D721Med (cell line): ENCODE results near the gene CKLF.

ENCODE experiments used
- DNase-seq: peaks from one replicate; pipeline ENCODE4 v3.0.0; 2011; ENCODE audit warnings: low spot score; ENCODE audit not compliant: insufficient read length
- FAIRE-seq: peaks from 2 replicates; lab custom pipeline; 2011; peaks lifted over from hg19 to GRCh38; lab: Jason Lieb, UNC
- TF ChIP-seq, protein P1 (sequence below): IDR thresholded peaks from 2 replicates; pipeline ENCODE4 v1.5.1; 2012; ENCODE audit warnings: mild to moderate bottlenecking, control low read depth; ENCODE audit not compliant: insufficient read depth; ENCODE audit errors: missing control alignments

Gene CKLF

DNA sequence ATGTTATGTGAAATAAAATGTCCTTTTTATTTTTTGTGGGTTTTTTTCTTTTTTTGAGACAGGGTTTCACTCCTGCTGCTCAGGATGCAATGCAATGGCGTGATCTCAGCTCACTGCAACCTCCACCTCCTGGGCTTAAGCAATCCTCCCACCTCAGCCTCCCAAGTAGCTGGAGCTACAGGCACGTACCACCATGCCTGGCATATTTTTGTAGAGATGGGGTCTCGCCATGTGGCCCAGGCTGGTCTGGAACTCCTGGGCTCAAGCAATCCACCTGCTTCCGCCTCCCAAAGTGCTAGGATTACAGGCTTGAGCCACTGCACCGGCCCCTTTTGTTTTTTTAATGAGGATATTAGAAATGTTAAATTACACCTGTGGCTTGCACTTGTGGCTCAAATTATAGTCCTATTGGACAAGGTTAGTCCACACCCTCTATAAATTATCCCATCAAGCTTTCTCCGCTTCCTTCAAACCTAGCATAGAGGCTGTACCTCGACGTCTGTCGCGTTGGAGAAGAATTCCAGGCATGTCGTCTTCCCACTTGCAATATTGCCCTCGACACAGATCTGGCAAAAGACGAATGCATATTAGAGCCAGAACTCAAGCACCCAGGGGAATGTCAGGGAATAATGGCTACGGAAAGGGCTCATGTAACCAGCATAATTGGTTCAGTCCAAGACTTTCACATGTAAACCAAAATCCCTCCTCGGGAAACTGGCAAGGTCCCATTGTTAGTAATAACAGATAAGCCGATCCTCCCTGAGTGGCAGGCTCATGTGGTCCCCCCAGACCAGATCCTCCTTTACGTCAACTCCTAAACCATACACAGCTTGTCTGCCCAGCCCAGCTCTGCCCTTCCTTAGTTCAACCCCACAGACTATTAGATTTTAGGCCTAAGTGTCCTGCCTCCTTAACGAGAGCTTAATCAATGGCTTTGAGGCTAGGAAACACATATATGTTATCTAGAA is 10.7 kb upstream of the CKLF start:
- no peak for FAIRE-seq

DNA sequence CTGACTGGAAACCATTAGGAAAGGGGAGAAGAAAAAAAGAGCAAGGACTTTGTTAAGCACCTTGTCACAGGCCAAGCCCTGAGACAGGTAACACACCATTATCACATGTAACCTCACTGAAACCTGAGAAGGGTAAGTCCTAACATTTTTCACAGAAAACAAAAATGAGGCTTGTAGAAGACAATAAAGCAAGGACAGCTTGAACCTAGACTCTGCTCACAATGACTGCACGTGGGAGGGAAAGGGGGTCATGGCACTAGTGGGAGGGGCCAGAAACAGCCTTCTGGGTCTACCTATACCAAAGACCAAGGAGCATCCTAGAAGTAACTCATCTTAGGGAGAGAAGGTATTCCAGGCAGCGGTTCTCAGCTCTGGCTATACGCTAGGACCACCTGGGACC is 10.0 kb upstream of the CKLF start:
- TF ChIP-seq, protein P1, sequence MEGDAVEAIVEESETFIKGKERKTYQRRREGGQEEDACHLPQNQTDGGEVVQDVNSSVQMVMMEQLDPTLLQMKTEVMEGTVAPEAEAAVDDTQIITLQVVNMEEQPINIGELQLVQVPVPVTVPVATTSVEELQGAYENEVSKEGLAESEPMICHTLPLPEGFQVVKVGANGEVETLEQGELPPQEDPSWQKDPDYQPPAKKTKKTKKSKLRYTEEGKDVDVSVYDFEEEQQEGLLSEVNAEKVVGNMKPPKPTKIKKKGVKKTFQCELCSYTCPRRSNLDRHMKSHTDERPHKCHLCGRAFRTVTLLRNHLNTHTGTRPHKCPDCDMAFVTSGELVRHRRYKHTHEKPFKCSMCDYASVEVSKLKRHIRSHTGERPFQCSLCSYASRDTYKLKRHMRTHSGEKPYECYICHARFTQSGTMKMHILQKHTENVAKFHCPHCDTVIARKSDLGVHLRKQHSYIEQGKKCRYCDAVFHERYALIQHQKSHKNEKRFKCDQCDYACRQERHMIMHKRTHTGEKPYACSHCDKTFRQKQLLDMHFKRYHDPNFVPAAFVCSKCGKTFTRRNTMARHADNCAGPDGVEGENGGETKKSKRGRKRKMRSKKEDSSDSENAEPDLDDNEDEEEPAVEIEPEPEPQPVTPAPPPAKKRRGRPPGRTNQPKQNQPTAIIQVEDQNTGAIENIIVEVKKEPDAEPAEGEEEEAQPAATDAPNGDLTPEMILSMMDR = no peak
- DNase-seq (no peak), FAIRE-seq (no peak)

More for the DNA sequence above, 10.7 kb upstream of the CKLF start:
- DNase-seq = no peak
- TF ChIP-seq, protein P1 = no peak

DNA sequence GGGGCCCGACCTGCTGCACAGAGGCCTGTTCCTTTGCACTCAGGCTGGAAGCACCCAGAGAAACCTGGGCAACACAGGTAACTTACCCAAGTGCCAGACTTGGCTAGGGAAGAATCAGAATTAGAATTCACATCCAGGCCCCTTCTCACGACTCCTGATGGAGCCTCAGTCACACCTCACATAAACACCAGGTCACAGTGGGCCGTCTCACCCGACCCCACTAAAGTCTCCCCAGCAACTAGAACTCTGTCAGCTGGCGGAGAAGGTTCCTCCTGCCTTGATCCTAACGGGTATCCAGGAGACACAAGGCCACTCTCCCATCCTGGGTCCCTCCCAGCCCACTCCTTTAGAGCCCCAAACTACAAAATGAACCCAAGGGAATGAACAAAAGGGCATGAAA is 8.8 kb upstream of the CKLF start:
- no peak for FAIRE-seq
- TF ChIP-seq, protein P1 = no peak

DNA sequence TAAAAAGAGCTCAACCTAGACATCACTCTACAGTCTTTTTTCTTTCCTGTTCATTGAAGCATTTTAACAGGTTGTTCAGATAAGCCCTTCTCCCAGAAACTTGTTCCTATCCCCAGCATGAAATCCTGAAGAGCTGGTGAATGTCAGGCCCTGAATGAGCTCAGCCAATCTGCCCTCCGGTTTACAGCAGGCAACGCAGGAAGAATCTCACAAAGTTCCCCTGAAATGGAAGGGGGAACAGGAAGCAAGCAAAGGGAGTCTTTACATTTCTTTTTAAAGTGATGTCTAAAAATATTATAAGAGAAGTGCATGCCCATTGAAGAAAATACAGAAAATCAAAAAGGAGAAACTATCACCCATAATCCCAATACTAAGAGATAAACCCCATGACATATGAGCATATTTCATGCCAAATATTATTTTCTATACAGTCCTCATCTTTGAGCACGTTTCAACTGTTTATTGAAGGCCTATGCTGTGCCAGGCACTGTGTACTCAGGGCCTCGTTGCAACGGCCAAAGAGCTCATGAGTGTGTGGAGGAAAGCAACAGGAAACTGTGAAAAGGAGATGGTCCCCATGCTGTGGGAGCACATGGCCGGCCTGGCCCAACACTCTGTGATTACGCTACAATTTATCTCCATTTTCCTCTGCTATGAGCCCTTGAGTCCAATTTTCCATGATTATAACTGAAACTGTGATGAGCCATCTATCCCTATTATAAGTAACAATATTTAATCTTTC is 8.2 kb upstream of the CKLF start:
- no peak for DNase-seq
- TF ChIP-seq, protein P1 = no peak
- FAIRE-seq = no peak

More for the DNA sequence above, 8.8 kb upstream of the CKLF start:
- no peak for DNase-seq

DNA sequence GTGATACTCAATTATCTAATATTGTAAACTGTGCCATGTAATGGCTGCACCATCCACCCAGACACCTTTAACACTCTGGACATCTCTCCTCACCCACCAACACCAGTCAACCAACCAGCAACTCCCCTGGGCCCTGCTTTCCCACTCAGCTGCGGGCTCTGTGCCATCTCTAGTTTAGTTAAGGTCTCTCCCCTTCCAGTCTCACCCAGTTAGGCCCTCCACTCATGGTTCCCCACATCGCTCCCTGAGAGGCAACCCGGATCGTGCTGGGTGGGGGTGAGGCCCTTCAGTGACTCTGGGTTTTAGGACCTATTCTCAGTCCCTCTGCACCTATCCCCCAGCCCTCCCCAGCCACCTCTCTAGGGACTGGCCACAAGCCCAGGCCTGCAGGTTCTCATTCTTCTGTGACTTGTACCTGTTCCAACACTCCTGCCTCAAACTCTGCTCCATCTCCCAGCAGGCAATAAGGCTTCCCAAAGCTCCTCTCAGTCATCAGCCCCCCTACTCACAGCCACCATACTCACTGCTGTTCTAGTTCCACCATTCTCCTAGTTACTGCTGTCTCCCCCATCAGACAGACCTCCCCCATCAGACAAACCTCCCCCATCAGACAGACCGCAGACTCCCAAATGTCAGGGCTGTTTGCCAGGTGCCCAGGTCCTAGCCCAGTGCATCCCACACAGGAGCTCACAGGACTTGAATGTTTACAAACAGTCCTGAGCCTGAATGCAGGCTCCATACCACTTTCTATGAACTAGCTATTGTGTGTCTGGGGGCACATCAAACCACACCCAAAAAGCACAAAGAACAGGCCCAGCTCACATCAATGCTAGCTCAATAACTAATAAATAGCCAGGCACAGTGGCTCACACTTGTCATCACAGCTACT is 5.0 kb upstream of the CKLF start:
- no peak for DNase-seq
- TF ChIP-seq, protein P1 = no peak
- no peak for FAIRE-seq

DNA sequence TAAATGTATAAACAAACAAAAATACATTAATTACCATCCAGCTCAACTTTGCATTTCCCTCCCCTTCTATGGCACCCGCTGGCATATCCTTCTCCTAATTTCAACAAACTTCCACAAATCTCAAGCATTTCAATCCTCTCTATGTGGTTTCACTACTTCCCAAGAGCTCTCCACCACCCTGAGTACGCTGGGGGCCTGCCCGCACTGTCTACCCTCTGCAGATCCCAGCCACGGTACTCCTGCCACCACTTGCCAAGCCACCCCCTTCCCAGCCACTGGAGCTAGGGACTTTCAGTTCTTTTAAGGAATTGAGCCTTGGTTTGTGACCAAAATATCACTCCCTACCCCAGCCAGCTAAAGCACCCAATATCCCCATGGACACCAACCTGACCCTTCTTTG is 4.3 kb upstream of the CKLF start:
- DNase-seq = no peak
- no peak for FAIRE-seq
- TF ChIP-seq, protein P1 = no peak
